A549 (cell line): ENCODE measurements around the gene GPR26. TPM values are rescaled to one million over a fixed set of nuclear protein-coding genes. Genes with fewer than 3 reads are reported as not detected.

Experiments used
- ATAC-seq, 2 experiments: fragments of 200-7000 bp in 1 of 2; fragments of >200 bp in 1 of 2; cut with Nextera tagmentation in 1 of 2; cut with Tn5 transposase in 1 of 2; 3 replicates each; pipeline versions ENCODE4 v1.8.0 to v1.9.1; 2018 to 2020; ENCODE audit warnings: mild to moderate bottlenecking in 1 of 2, moderate library complexity in 1 of 2
- CTCF ChIA-PET: fragments of 300-600 bp; sonication (Branson Sonifier 250); formaldehyde crosslinking; extraction: SDS; loops from one replicate; lab custom pipeline; 2021; ENCODE audit warnings: antibody characterized with exemption, inconsistent platforms; lab: Yijun Ruan, JAX
- POLR2A ChIA-PET: fragments of 350-600 bp; formaldehyde crosslinking; extraction: SDS; loops from one replicate; lab custom pipeline; 2021; ENCODE audit warnings: antibody characterized with exemption, inconsistent platforms; lab: Yijun Ruan, JAX
- DNase-seq, 2 experiments: peaks; one replicate each; pipeline versions ENCODE4 v3.0.0 to v3.0.0-alpha.2; 2011 to 2016; ENCODE audit warnings: low read depth in 1 of 2, low spot score in 1 of 2
- FAIRE-seq: peaks from 2 replicates; lab custom pipeline; 2011; peaks lifted over from hg19 to GRCh38; lab: Jason Lieb, UNC
- H3K27ac ChIP-seq, 2 experiments: fragments of >200 bp; sonication (Bioruptor Twin); formaldehyde crosslinking; 3 replicates each; pipeline ENCODE4 v1.5.1; 2016 to 2017
- H3K4me1 ChIP-seq: fragments of >200 bp; sonication (Bioruptor Twin); formaldehyde crosslinking; 3 replicates; pipeline ENCODE4 v1.6.1; 2016
- H3K4me2 ChIP-seq: fragments of >200 bp; sonication (Bioruptor Twin); formaldehyde crosslinking; 3 replicates; pipeline ENCODE4 v1.6.1; 2016
- H3K4me3 ChIP-seq: fragments of >200 bp; sonication (Bioruptor Twin); formaldehyde crosslinking; 3 replicates; pipeline ENCODE4 v1.5.1; 2016
- H3K9me3 ChIP-seq: fragments of >200 bp; sonication (Bioruptor Twin); formaldehyde crosslinking; 3 replicates; pipeline ENCODE4 v1.6.1; 2016
- BCL3 ChIP-seq: fragments of >200 bp; sonication (Bioruptor Twin); formaldehyde crosslinking; IDR thresholded peaks from 3 replicates; pipeline ENCODE4 v1.6.1; 2016
- CHD2 ChIP-seq: fragments of 150-350 bp; IDR thresholded peaks from 2 replicates; pipeline ENCODE4 v1.6.1; 2014; ENCODE audit warnings: low read length; ENCODE audit not compliant: partially characterized antibody
- CTCF ChIP-seq: fragments of >200 bp; sonication (Bioruptor Twin); formaldehyde crosslinking; IDR thresholded peaks from 3 replicates; pipeline ENCODE4 v1.5.1; 2016
- GATA3 ChIP-seq: IDR thresholded peaks from 2 replicates; pipeline ENCODE4 v1.6.1; 2012; ENCODE audit warnings: borderline replicate concordance
- HDAC2 ChIP-seq: fragments of 200-600 bp; sonication (generic); IDR thresholded peaks from 2 replicates; pipeline ENCODE4 v1.6.1; 2016
- HOXB13 ChIP-seq: fragments of 250-450 bp; sonication (Bioruptor Pico); IDR thresholded peaks from 2 replicates; pipeline ENCODE4 v1.5.0; 2020; ENCODE audit warnings: low read depth, mild to moderate bottlenecking, moderate library complexity
- JUN ChIP-seq, 2 experiments: fragments of >200 bp; sonication (Bioruptor Twin); formaldehyde crosslinking; IDR thresholded peaks; 2 replicates in 1 of 2; 3 replicates in 1 of 2; pipeline ENCODE4 v1.6.1; 2016 to 2017
- JUNB ChIP-seq: fragments of >200 bp; sonication (Bioruptor Twin); formaldehyde crosslinking; IDR thresholded peaks from 2 replicates; pipeline ENCODE4 v1.6.1; 2016
- KDM5A ChIP-seq: fragments of 200-600 bp; sonication (generic); IDR thresholded peaks from 2 replicates; pipeline ENCODE4 v1.6.1; 2016; ENCODE audit warnings: antibody characterized with exemption, mild to moderate bottlenecking
- RAD21 ChIP-seq, 2 experiments: fragments of >200 bp in 1 of 2; sonication (Bioruptor Twin) in 1 of 2; formaldehyde crosslinking in 1 of 2; IDR thresholded peaks in 1 of 2; conservative IDR thresholded peaks in 1 of 2; 2 replicates in 1 of 2; 3 replicates in 1 of 2; pipeline ENCODE4 v1.6.1; 2012 to 2018; ENCODE audit warnings: inconsistent platforms in 1 of 2
- RCOR1 ChIP-seq: fragments of 150-350 bp; IDR thresholded peaks from 2 replicates; pipeline ENCODE4 v1.6.1; 2014; ENCODE audit warnings: antibody characterized with exemption, low read length, low read depth
- RFX5 ChIP-seq: fragments of 450-650 bp; IDR thresholded peaks from 2 replicates; pipeline ENCODE4 v1.7.1; 2014; ENCODE audit warnings: antibody characterized with exemption, mild to moderate bottlenecking, moderate library complexity
- SREBF2 ChIP-seq: fragments of 450-650 bp; IDR thresholded peaks from 2 replicates; pipeline ENCODE4 v1.6.1; 2014; ENCODE audit warnings: mild to moderate bottlenecking, moderate library complexity
- USF2 ChIP-seq: fragments of 450-650 bp; IDR thresholded peaks from 2 replicates; pipeline ENCODE4 v1.6.1; 2014; ENCODE audit warnings: antibody characterized with exemption
- ZC3H11A ChIP-seq: fragments of 450-650 bp; IDR thresholded peaks from 2 replicates; pipeline ENCODE4 v1.6.1; 2014; ENCODE audit warnings: antibody characterized with exemption, mild to moderate bottlenecking
- WGBS: methylation state at CpG from one replicate; pipeline ENCODE4 v1.1.6; 2017; ENCODE audit errors: missing lambda C conversion rate; 5-methylcytosine and 5-hydroxymethylcytosine counted together
- polyA plus RNA-seq, 4 experiments: library from polyadenylated mRNA; depleted of rRNA in 3 of 4; stranded (reverse); fragments of >200 nt; fragmentation: RNase III in 1 of 4; extraction: RNeasy Plus Mini Kit Qiagen cat#74134 plus additional on column Dnase treatment in 1 of 4; gene quantifications; 2 replicates in 3 of 4; 3 replicates in 1 of 4; pipeline ENCODE4 v1.2.3, GENCODE V29; 2011 to 2017

The GPR26 gene
- polyA plus RNA-seq, 2 of the 4 experiments (the other 2 are of a cell fraction): not detected

- Histone ChIP-seq H3K27ac (no peak overlapping the region), H3K4me2 (peak overlapping the region; percentile 34; the same call in 2 of the 3 replicates), H3K9me3 (no peaks in the 10 kb centered on the region), H3K4me1 (peaks cover 7% of the 10 kb centered on the region; the same call in 1 of the 3 replicates), H3K4me3 (no peak overlapping the region)
- DNase-seq: no peak
- no peak for FAIRE-seq
- WGBS: 21% methylated on average over 6 of the region's 6 CpGs
- CTCF ChIA-PET: no interaction called here
- TF ChIP-seq JUNB (no peak), SREBF2 (no peak), RFX5 (no peak), KDM5A (no peak), CTCF (no peak), HDAC2 (no peak), USF2 (no peak), JUN (IDR thresholded peaks at IDR 0.05) (no peak), RCOR1 (no peak), ZC3H11A (no peak), GATA3 (no peak), CHD2 (no peak), BCL3 (no peak), RAD21 (conservative IDR thresholded peaks at IDR 0.05 in 1 of 2, IDR thresholded peaks at IDR 0.05 in 1 of 2) (no peak), HOXB13 (CRISPR knock-in tag) (no peak)
- POLR2A ChIA-PET: interaction anchor here (0.7 kb wide), 1 partner anchor 21 kb away, joined by 3 read pairs; no protein-coding TSS in a partner anchor
- 0 out of 6 replicates have a peak, but pooled peaks of 1 of the 2 experiments have one; percentile 32 for ATAC-seq
These were observed 78.0 kb downstream of the GPR26 start for GRCh38 chr10:123744224-123744536.

Other genes starting within 250 kb of the GPR26 start
- not detected in 2 replicates for gene CPXM2, start 225.5 kb downstream of the GPR26 start, polyA plus RNA-seq (2011; rRNA removed)
- not detected in 3 replicates for gene CPXM2, start 225.5 kb downstream of the GPR26 start, polyA plus RNA-seq (2017; fragmentation: RNase III; extraction: RNeasy Plus Mini Kit Qiagen cat#74134 plus additional on column Dnase treatment)